Natural killer cell treated with Interleukin-12 subunit alpha and Interleukin-12 subunit beta and Interleukin-15 and Interleukin-18, amount 100 ng/mL, for 72 hours (primary cell): ENCODE data around the gene SLC38A11. TPM values are rescaled to one million over a fixed set of nuclear protein-coding genes. Genes with fewer than 3 reads are reported as not detected.
"Not testable (repeated sequence)": the region's sequence is repeated elsewhere in the genome, so short reads cannot be mapped to it uniquely, and the experiment has no call there.

Source experiments
- ATAC-seq, 2 donors: fragments of 150-1000 bp; cut with Tn5 transposase in 1 of 2; sonication (Bioruptor Pico), chemical (Tn5 transposase) in 1 of 2; 2 replicates each; pipeline ENCODE4 v1.10.0; 2021
- DNase-seq: peaks from one replicate; pipeline ENCODE4 v3.0.0; 2022; ENCODE audit warnings: low spot score
- H3K27ac Mint-ChIP-seq, 2 donors: 1 replicate in 1 of 2; 2 replicates in 1 of 2; pipeline ENCODE4 v1.8.0; 2022; ENCODE audit warnings: mixed read lengths in 2 of 2, mild to moderate bottlenecking in 1 of 2, moderate library complexity in 1 of 2
- H3K27me3 Mint-ChIP-seq, 2 donors: 1 replicate in 1 of 2; 2 replicates in 1 of 2; pipeline ENCODE4 v1.8.0; 2022; ENCODE audit warnings: mixed read lengths in 2 of 2
- H3K36me3 Mint-ChIP-seq: one replicate; pipeline ENCODE4 v1.8.0; 2022; ENCODE audit warnings: mixed read lengths
- H3K4me1 Mint-ChIP-seq, 2 donors: 1 replicate in 1 of 2; 2 replicates in 1 of 2; pipeline ENCODE4 v1.8.0; 2022; ENCODE audit warnings: low read depth in 2 of 2, mixed read lengths in 2 of 2, mild to moderate bottlenecking in 1 of 2
- H3K4me3 Mint-ChIP-seq: one replicate; pipeline ENCODE4 v1.8.0; 2022; ENCODE audit warnings: mixed read lengths
- H3K9me3 Mint-ChIP-seq: 2 replicates; pipeline ENCODE4 v1.8.0; 2022; ENCODE audit warnings: mixed read lengths
- total RNA-seq, 2 donors: library from RNA; stranded (reverse); gene quantifications; one replicate each; pipeline ENCODE4 v1.2.3, GENCODE V29; 2022

SLC38A11 gene
- total RNA-seq, 2 donors from 2014 or later, result not detected

- H3K4me1 Mint-ChIP-seq, result no peaks in the 10 kb centered on the region
- no peak for DNase-seq
- H3K9me3 Mint-ChIP-seq, result no peaks in the 10 kb centered on the region
- no peaks in the 10 kb centered on the region for H3K36me3 Mint-ChIP-seq
- ATAC-seq, result no peak
- no peak overlapping the region for H3K4me3 Mint-ChIP-seq
- H3K27me3 Mint-ChIP-seq, result peaks cover 7 to 13% of the 10 kb centered on the region in 2 donors
- no peak overlapping the region for H3K27ac Mint-ChIP-seq
These were observed 83.9 kb downstream of the SLC38A11 start for GRCh38 chr2:164871404-164871803.

- Mint-ChIP-seq H3K9me3 (no peaks in the 10 kb centered on the region), H3K4me3 (no peak overlapping the region), H3K27ac (no peak overlapping the region), H3K4me1 (no peaks in the 10 kb centered on the region), H3K36me3 (no peaks in the 10 kb centered on the region), H3K27me3 (peaks cover 7 to 16% of the 10 kb centered on the region in 2 donors)
- no peak for ATAC-seq
- no peak for DNase-seq
These were observed 85.9 kb downstream of the SLC38A11 start for GRCh38 chr2:164869420-164869772.

- H3K4me3 Mint-ChIP-seq, result no peak overlapping the region
- no peak overlapping the region for H3K27ac Mint-ChIP-seq
- no peaks in the 10 kb centered on the region for H3K9me3 Mint-ChIP-seq
These were observed 86.5 kb downstream of the SLC38A11 start for GRCh38 chr2:164868563-164869419.

GRCh38 chr2:164867779-164868397 lies 87.4 kb downstream of the SLC38A11 start:
- H3K4me3 Mint-ChIP-seq, result no peak overlapping the region
- no peak overlapping the region for H3K27ac Mint-ChIP-seq
- H3K9me3 Mint-ChIP-seq, result no peaks in the 10 kb centered on the region
- no peaks in the 10 kb centered on the region for H3K36me3 Mint-ChIP-seq
- DNase-seq, result no peak
- peaks cover 7 to 12% of the 10 kb centered on the region in 2 donors for H3K27me3 Mint-ChIP-seq
- no peaks in the 10 kb centered on the region for H3K4me1 Mint-ChIP-seq
- ATAC-seq, result no peak

More at GRCh38 chr2:164868563-164869419, 86.5 kb downstream of the SLC38A11 start:
- peaks cover 7 to 14% of the 10 kb centered on the region in 2 donors for H3K27me3 Mint-ChIP-seq
- DNase-seq (no peak), ATAC-seq (no peak)
- H3K36me3 Mint-ChIP-seq, result no peaks in the 10 kb centered on the region
- no peaks in the 10 kb centered on the region for H3K4me1 Mint-ChIP-seq

GRCh38 chr2:164866381-164866780 lies 88.9 kb downstream of the SLC38A11 start:
- ATAC-seq, H3K4me3 Mint-ChIP-seq, DNase-seq, H3K4me1 Mint-ChIP-seq, H3K27ac Mint-ChIP-seq, H3K9me3 Mint-ChIP-seq, H3K36me3 Mint-ChIP-seq: not testable (repeated sequence)
- peaks cover 7 to 12% of the 10 kb centered on the region in 2 donors for H3K27me3 Mint-ChIP-seq

- DNase-seq (no peak), ATAC-seq (no peak)
- no peak overlapping the region for H3K27ac Mint-ChIP-seq
These were observed 94.7 kb downstream of the SLC38A11 start for GRCh38 chr2:164860694-164861042.

GRCh38 chr2:164859906-164860693 lies 95.2 kb downstream of the SLC38A11 start:
- not testable (repeated sequence) for H3K4me1 Mint-ChIP-seq, DNase-seq, H3K9me3 Mint-ChIP-seq, H3K4me3 Mint-ChIP-seq, ATAC-seq, H3K36me3 Mint-ChIP-seq, H3K27me3 Mint-ChIP-seq, H3K27ac Mint-ChIP-seq

More at GRCh38 chr2:164860694-164861042, 94.7 kb downstream of the SLC38A11 start:
- H3K9me3 Mint-ChIP-seq, result peaks cover 2% of the 10 kb centered on the region
- H3K4me3 Mint-ChIP-seq, result no peak overlapping the region
- H3K4me1 Mint-ChIP-seq, result no peaks in the 10 kb centered on the region
- H3K27me3 Mint-ChIP-seq, result peaks cover 0 to 5% of the 10 kb centered on the region in 2 donors
- no peaks in the 10 kb centered on the region for H3K36me3 Mint-ChIP-seq

- peaks cover 2% of the 10 kb centered on the region for H3K9me3 Mint-ChIP-seq
- no peaks in the 10 kb centered on the region for H3K36me3 Mint-ChIP-seq
- no peaks in the 10 kb centered on the region for H3K4me1 Mint-ChIP-seq
- H3K27ac Mint-ChIP-seq, result no peak overlapping the region
- ATAC-seq (no peak), DNase-seq (no peak)
- no peak overlapping the region for H3K4me3 Mint-ChIP-seq
- peaks cover 0 to 2% of the 10 kb centered on the region in 2 donors for H3K27me3 Mint-ChIP-seq
These were observed 96.0 kb downstream of the SLC38A11 start for GRCh38 chr2:164859251-164859818.

GRCh38 chr2:164852086-164852485 lies 103.2 kb downstream of the SLC38A11 start:
- no peaks in the 10 kb centered on the region for H3K9me3 Mint-ChIP-seq
- H3K36me3 Mint-ChIP-seq, result no peaks in the 10 kb centered on the region
- ATAC-seq, result no peak

GRCh38 chr2:164850235-164850634 lies 105.1 kb downstream of the SLC38A11 start:
- no peaks in the 10 kb centered on the region for H3K4me1 Mint-ChIP-seq
- DNase-seq (no peak), ATAC-seq (no peak)
- H3K27me3 Mint-ChIP-seq, result peaks cover 0 to 13% of the 10 kb centered on the region in 2 donors
- H3K9me3 Mint-ChIP-seq, result no peaks in the 10 kb centered on the region
- no peak overlapping the region for H3K27ac Mint-ChIP-seq
- no peak overlapping the region for H3K4me3 Mint-ChIP-seq
- no peaks in the 10 kb centered on the region for H3K36me3 Mint-ChIP-seq

More at GRCh38 chr2:164852086-164852485, 103.2 kb downstream of the SLC38A11 start:
- Mint-ChIP-seq H3K4me3 (no peak overlapping the region), H3K4me1 (no peaks in the 10 kb centered on the region), H3K27ac (no peak overlapping the region), H3K27me3 (peaks cover 0 to 13% of the 10 kb centered on the region in 2 donors)
- DNase-seq, result no peak

- Mint-ChIP-seq H3K9me3 (no peaks in the 10 kb centered on the region), H3K36me3 (no peaks in the 10 kb centered on the region), H3K4me1 (no peaks in the 10 kb centered on the region), H3K27me3 (peaks cover 3 to 13% of the 10 kb centered on the region in 2 donors), H3K27ac (no peak overlapping the region), H3K4me3 (no peak overlapping the region)
- DNase-seq (no peak), ATAC-seq (no peak)
These were observed 105.8 kb downstream of the SLC38A11 start for GRCh38 chr2:164849506-164849905.

GRCh38 chr2:164847981-164848741 lies 107.2 kb downstream of the SLC38A11 start:
- Mint-ChIP-seq H3K4me3 (no peak overlapping the region), H3K9me3 (no peaks in the 10 kb centered on the region), H3K27me3 (peaks cover 7 to 15% of the 10 kb centered on the region in 2 donors), H3K27ac (no peak overlapping the region), H3K4me1 (no peaks in the 10 kb centered on the region), H3K36me3 (no peaks in the 10 kb centered on the region)
- DNase-seq (no peak), ATAC-seq (no peak)

GRCh38 chr2:164847291-164847690 lies 108.0 kb downstream of the SLC38A11 start:
- H3K9me3 Mint-ChIP-seq, result no peaks in the 10 kb centered on the region
- no peak overlapping the region for H3K27ac Mint-ChIP-seq
- ATAC-seq (no peak), DNase-seq (no peak)
- no peak overlapping the region for H3K4me3 Mint-ChIP-seq
- no peaks in the 10 kb centered on the region for H3K4me1 Mint-ChIP-seq
- H3K27me3 Mint-ChIP-seq, result peaks cover 7 to 16% of the 10 kb centered on the region in 2 donors
- no peaks in the 10 kb centered on the region for H3K36me3 Mint-ChIP-seq
